Astrocyte of the spinal cord (primary cell): ENCODE measurements around the gene PREX1.
"Not testable (repeated sequence)": the region's sequence is repeated elsewhere in the genome, so short reads cannot be mapped to it uniquely, and the experiment has no call there.

Source experiments
- DNase-seq: peaks from one replicate; pipeline ENCODE4 v3.0.0; 2011; ENCODE audit warnings: low read depth, low spot score
- H3K4me3 ChIP-seq: 2 replicates; pipeline ENCODE4 v1.5.1; 2011; ENCODE audit warnings: low read depth, mild to moderate bottlenecking, low read length, moderate library complexity
- CTCF ChIP-seq: IDR thresholded peaks from 2 replicates; pipeline ENCODE4 v1.5.1; 2012; ENCODE audit warnings: low read depth, mild to moderate bottlenecking, low read length, inconsistent platforms
- in situ Hi-C: cut with HindIII; loops from 2 replicates; pipeline ENCODE4 v1.10.0; 2017; ENCODE audit warnings: low sequenced_read_pairs

Gene PREX1

GRCh38 chr20:48832405-48832730 is 4.6 kb upstream of the PREX1 start:
- in situ Hi-C loops, result no loop called here
- no peak overlapping the region for H3K4me3 ChIP-seq
- no peak for TF ChIP-seq CTCF
- DNase-seq, result no peak

- DNase-seq, result no peak
- H3K4me3 ChIP-seq, result no peak overlapping the region
- in situ Hi-C loops, result no loop called here
- no peak for TF ChIP-seq CTCF
Observed at GRCh38 chr20:48831718-48832404, 4.1 kb upstream of the PREX1 start.

- no peak for TF ChIP-seq CTCF
- in situ Hi-C loops, result no loop called here
- no peak for DNase-seq
- H3K4me3 ChIP-seq, result no peak overlapping the region
Observed at GRCh38 chr20:48830826-48831318, 3.1 kb upstream of the PREX1 start.

GRCh38 chr20:48829940-48830339 is 2.1 kb upstream of the PREX1 start:
- in situ Hi-C loops, result no loop called here
- TF ChIP-seq CTCF, result no peak
- no peak overlapping the region for H3K4me3 ChIP-seq
- no peak for DNase-seq

GRCh38 chr20:48828734-48829460 is 1.1 kb upstream of the PREX1 start:
- in situ Hi-C loops, result no loop called here
- no peak for TF ChIP-seq CTCF
- no peak for DNase-seq
- H3K4me3 ChIP-seq, result peak overlapping the region; percentile 39

GRCh38 chr20:48826883-48827771 is 672 bp downstream of the PREX1 start:
- in situ Hi-C loops, result no loop called here
- peak overlapping the region; percentile 77 for H3K4me3 ChIP-seq
- no peak for TF ChIP-seq CTCF
- peak; percentile 38 for DNase-seq

- in situ Hi-C loops, DNase-seq: not testable (repeated sequence)
- H3K4me3 ChIP-seq, result peak overlapping the region; percentile 77
Observed at GRCh38 chr20:48826480-48826879, 1.3 kb downstream of the PREX1 start.
